ENCODE results near the gene LCN6.
"Not testable (repeated sequence)": the region's sequence is repeated elsewhere in the genome, so short reads cannot be mapped to it uniquely, and the experiment has no call there.

The LCN6 gene

GRCh38 chr9:136748201-136748600 lies at the start of gene LCN6:
LCN6 (minus strand) TSS chr9:136748525; CDS start chr9:136748483, 42 bp downstream.
- no peak for DNase-seq

GRCh38 chr9:136796775-136797347 lies 48.5 kb upstream of the LCN6 start:
- not testable (repeated sequence) for DNase-seq

GRCh38 chr9:136796238-136796774 lies 48.0 kb upstream of the LCN6 start, which contains the start of gene CCDC183:
CCDC183 (plus strand) TSS chr9:136796338; CDS start chr9:136796398, 60 bp downstream.
- DNase-seq = no peak

GRCh38 chr9:136795000-136795348 lies 46.6 kb upstream of the LCN6 start:
- no peak for DNase-seq

GRCh38 chr9:136794281-136794999 lies 46.1 kb upstream of the LCN6 start:
- no peak for DNase-seq

GRCh38 chr9:136793086-136793946 lies 45.0 kb upstream of the LCN6 start:
- DNase-seq = no peak

- DNase-seq = no peak
These were observed 44.2 kb upstream of the LCN6 start for GRCh38 chr9:136792321-136793085.

- no peak for DNase-seq
These were observed 43.4 kb upstream of the LCN6 start for GRCh38 chr9:136791516-136792276.

- DNase-seq = peak; percentile 99
These were observed 42.6 kb upstream of the LCN6 start, which contains the start of gene TMEM141 for GRCh38 chr9:136790640-136791515. TMEM141 (plus strand) TSS chr9:136791344; CDS start chr9:136791371, 27 bp downstream.

GRCh38 chr9:136789523-136789937 lies 41.2 kb upstream of the LCN6 start:
- DNase-seq = no peak

GRCh38 chr9:136788644-136789522 lies 40.6 kb upstream of the LCN6 start:
- not testable (repeated sequence) for DNase-seq

- DNase-seq = peak; percentile 31
These were observed 39.5 kb upstream of the LCN6 start for GRCh38 chr9:136787690-136788400.

GRCh38 chr9:136786983-136787382 lies 38.7 kb upstream of the LCN6 start:
- DNase-seq = not testable (repeated sequence)

- DNase-seq = no peak
These were observed 38.1 kb upstream of the LCN6 start for GRCh38 chr9:136786451-136786850.

- DNase-seq = not testable (repeated sequence)
These were observed 37.4 kb upstream of the LCN6 start for GRCh38 chr9:136785565-136786355.

GRCh38 chr9:136784997-136785361 lies 36.7 kb upstream of the LCN6 start:
- no peak for DNase-seq

GRCh38 chr9:136784249-136784996 lies 36.1 kb upstream of the LCN6 start:
- DNase-seq = no peak
